Transverse colon (tissue), 4 donors: ENCODE measurements around the gene RGS6. TPM values are rescaled to one million over a fixed set of nuclear protein-coding genes. Genes with fewer than 3 reads are reported as not detected.

Experiments
- DNase-seq: peaks from one replicate; pipeline ENCODE4 v3.0.0-alpha.2; 2019
- H3K27ac ChIP-seq, 4 donors: fragments of 200-600 bp; sonication (generic); 2 replicates each; pipeline ENCODE4 v1.5.1; 2016 to 2018; ENCODE audit warnings: inconsistent platforms in 4 of 4
- H3K27me3 ChIP-seq: fragments of 200-600 bp; sonication (generic); 2 replicates; pipeline ENCODE4 v1.5.1; 2017; ENCODE audit warnings: inconsistent platforms
- H3K36me3 ChIP-seq, 4 donors: fragments of 200-600 bp; sonication (generic); 2 replicates each; pipeline ENCODE4 v1.5.1; 2017 to 2019; ENCODE audit warnings: inconsistent platforms in 4 of 4
- H3K4me1 ChIP-seq, 4 donors: fragments of 200-600 bp; sonication (generic); 2 replicates each; pipeline ENCODE4 v1.5.1; 2017 to 2020; ENCODE audit warnings: inconsistent platforms in 4 of 4
- H3K4me3 ChIP-seq, 4 donors: fragments of 200-600 bp; sonication (generic); 1 replicate in 1 of 4; 2 replicates in 3 of 4; pipeline versions ENCODE4 v1.5.1 to v1.6.1; 2017 to 2019; ENCODE audit warnings: inconsistent platforms in 4 of 4
- H3K9me3 ChIP-seq, 2 donors: fragments of 200-600 bp; sonication (generic); 2 replicates each; pipeline ENCODE4 v1.5.1; 2017 to 2019; ENCODE audit warnings: inconsistent platforms in 2 of 2
- CTCF ChIP-seq, 5 experiments: fragments of 200-600 bp in 3 of 5; fragments of 450-650 bp in 2 of 5; sonication (generic) in 3 of 5; IDR thresholded peaks; 1 replicate in 2 of 5; 2 replicates in 3 of 5; pipeline ENCODE4 v1.5.1; 2016 to 2017; ENCODE audit warnings: antibody characterized with exemption in 5 of 5, inconsistent platforms in 3 of 5, mild to moderate bottlenecking in 2 of 5, moderate library complexity in 1 of 5
- EP300 ChIP-seq: sonication (generic); formaldehyde crosslinking; IDR thresholded peaks from one replicate; pipeline ENCODE4 v1.6.1; 2017; ENCODE audit warnings: antibody characterized with exemption, low read depth
- POLR2A ChIP-seq: fragments of 450-650 bp; IDR thresholded peaks from one replicate; pipeline ENCODE4 v1.6.1; 2016; ENCODE audit warnings: antibody characterized with exemption, mild to moderate bottlenecking, moderate library complexity
- POLR2AphosphoS5 ChIP-seq, 3 donors: sonication (generic); formaldehyde crosslinking; IDR thresholded peaks; one replicate each; pipeline ENCODE4 v1.6.1; 2016; ENCODE audit warnings: antibody characterized with exemption in 3 of 3
- WGBS, 2 donors: methylation state at CpG; one replicate each; pipeline ENCODE4 v1.1.5; 2018; ENCODE audit warnings: low coverage in 1 of 2; 5-methylcytosine and 5-hydroxymethylcytosine counted together
- in situ Hi-C, 4 donors: fragments of 200-750 bp; cut with MboI; loops; one replicate each; pipeline versions ENCODE4 v1.15.0 to v1.15.1; 2017; ENCODE audit warnings: low sequenced_read_pairs in 3 of 4, low pct_ligation_motif_present in 1 of 4, low pct_unique_long_range_greater_than_20kb in 1 of 4
- intact Hi-C: fragments of 100-400 bp; cut with DNase I; formaldehyde crosslinking; loops from one replicate; pipeline ENCODE4 v1.15.1; 2023; ENCODE audit warnings: low total_unique reads
- total RNA-seq, 4 donors: library from RNA; depleted of rRNA; stranded (reverse); fragments of >200 nt; gene quantifications; one replicate each; pipeline ENCODE4 v1.1.0, GENCODE V29; 2016

Gene RGS6
- total RNA-seq, 4 donors from 2014 or later = 0.41 to 0.48 TPM; not detected in 2

- H3K36me3 ChIP-seq = no peaks in the 10 kb centered on the region
- H3K9me3 ChIP-seq = no peaks in the 10 kb centered on the region
- in situ Hi-C loops (loop anchor here in 1 of 4 donors (25.0 kb wide), 1 partner anchor 380 kb away; no protein-coding TSS in a partner anchor), intact Hi-C loops (no loop called here)
- 48% methylated on average over 7 of the region's 7 CpGs; no CpG with 5 or more reads in 1 of the 2 donors for WGBS, 2 donors
- no peak overlapping the region for H3K4me3 ChIP-seq
- H3K4me1 ChIP-seq = no peaks in the 10 kb centered on the region
- TF ChIP-seq POLR2AphosphoS5 (IDR thresholded peaks at IDR 0.05) (no peak), CTCF (IDR thresholded peaks at IDR 0.05) (no peak), EP300 (no peak)
- DNase-seq = peak; percentile 9
- H3K27me3 ChIP-seq = no peaks in the 10 kb centered on the region
- H3K27ac ChIP-seq = no peak overlapping the region
Observed at GRCh38 chr14:72416892-72417291, 484.7 kb downstream of the RGS6 start.

- intact Hi-C loops = no loop called here
- no peak for DNase-seq
- no peak overlapping the region for H3K4me3 ChIP-seq
- no peak overlapping the region for H3K27ac ChIP-seq
- H3K36me3 ChIP-seq = no peaks in the 10 kb centered on the region
- in situ Hi-C loops = loop anchor here in 1 of 4 donors (25.0 kb wide), 1 partner anchor 382 kb away; no protein-coding TSS in a partner anchor
- 76 to 83% methylated on average over 1 to 3 of the region's 3 CpGs for WGBS, 2 donors
- H3K27me3 ChIP-seq = no peaks in the 10 kb centered on the region
- TF ChIP-seq POLR2A (no peak), POLR2AphosphoS5 (IDR thresholded peaks at IDR 0.05) (no peak), EP300 (no peak), CTCF (IDR thresholded peaks at IDR 0.05) (no peak)
- H3K4me1 ChIP-seq = no peaks in the 10 kb centered on the region
- H3K9me3 ChIP-seq = no peaks in the 10 kb centered on the region
Observed at GRCh38 chr14:72418806-72419205, 486.6 kb downstream of the RGS6 start.

DNA sequence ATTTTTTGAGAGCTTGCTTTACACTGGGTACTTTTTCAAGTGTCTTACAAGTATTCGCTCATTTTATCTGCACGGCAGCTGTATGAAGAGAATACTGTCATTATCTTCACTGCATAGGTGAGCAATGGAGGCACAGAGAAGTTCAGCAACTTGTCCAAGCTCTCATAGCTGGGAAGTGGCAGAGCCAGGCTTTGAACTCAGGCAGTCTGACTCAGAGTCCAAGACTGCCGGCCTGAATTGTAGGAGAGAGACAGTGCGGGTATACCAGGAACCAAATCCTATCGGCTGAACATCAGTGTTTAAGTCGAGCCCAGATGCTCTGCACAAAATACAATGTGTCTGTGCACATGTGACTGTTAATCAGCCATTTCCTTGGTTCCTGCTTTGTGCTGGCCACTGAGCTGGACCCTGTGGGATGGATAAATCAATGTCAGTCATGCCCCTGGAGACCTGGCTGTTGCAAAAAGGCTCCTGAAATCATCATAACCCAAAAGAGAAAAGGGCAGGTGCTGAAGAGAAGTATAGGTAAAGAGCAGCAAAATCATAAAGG lies 487.1 kb downstream of the RGS6 start:
- DNase-seq = no peak
- in situ Hi-C loops (loop anchor here in 1 of 4 donors (25.0 kb wide), 1 partner anchor 382 kb away; no protein-coding TSS in a partner anchor), intact Hi-C loops (no loop called here)
- H3K27ac ChIP-seq = no peak overlapping the region
- no peaks in the 10 kb centered on the region for H3K9me3 ChIP-seq
- no peaks in the 10 kb centered on the region for H3K4me1 ChIP-seq
- no peaks in the 10 kb centered on the region for H3K36me3 ChIP-seq
- no peaks in the 10 kb centered on the region for H3K27me3 ChIP-seq
- 79 to 92% methylated on average over 3 to 6 of the region's 6 CpGs for WGBS, 2 donors
- H3K4me3 ChIP-seq = no peak overlapping the region
- TF ChIP-seq EP300 (no peak), POLR2AphosphoS5 (IDR thresholded peaks at IDR 0.05) (no peak), POLR2A (no peak), CTCF (IDR thresholded peaks at IDR 0.05) (no peak)

GRCh38 chr14:72420749-72421474 lies 488.7 kb downstream of the RGS6 start:
- no peak for TF ChIP-seq POLR2A
- TF ChIP-seq POLR2AphosphoS5 (IDR thresholded peaks at IDR 0.05) = no peak
- TF ChIP-seq CTCF (IDR thresholded peaks at IDR 0.05) = peak; percentile 75 to 95 (median 87)
- no peak for TF ChIP-seq EP300
- H3K4me1 ChIP-seq = no peaks in the 10 kb centered on the region
- intact Hi-C loops = no loop called here
- H3K27me3 ChIP-seq = no peaks in the 10 kb centered on the region
- in situ Hi-C loops = loop anchor here in 1 of 4 donors (25.0 kb wide), 1 partner anchor 384 kb away; no protein-coding TSS in a partner anchor
- WGBS, 2 donors = 23% methylated on average over 16 to 17 of the region's 17 CpGs
- no peaks in the 10 kb centered on the region for H3K9me3 ChIP-seq
- peak; percentile 74 for DNase-seq
- H3K27ac ChIP-seq = no peak overlapping the region
- H3K36me3 ChIP-seq = no peaks in the 10 kb centered on the region
- H3K4me3 ChIP-seq = no peak overlapping the region
